H9 (cell line): ENCODE results near the gene NFS1. TPM values are rescaled to one million over a fixed set of nuclear protein-coding genes. Genes with fewer than 3 reads are reported as not detected.

Source experiments
- DNase-seq: peaks from one replicate; pipeline ENCODE4 v3.0.0-alpha.2; 2017
- H2AFZ ChIP-seq: one replicate; pipeline ENCODE4 v1.6.1; 2013; ENCODE audit warnings: mild to moderate bottlenecking, low read length, control low read depth, moderate library complexity
- H2AK5ac ChIP-seq: 2 replicates; pipeline ENCODE4 v1.6.1; 2013; ENCODE audit warnings: low read length, control low read depth, mixed read lengths; ENCODE audit not compliant: insufficient read length
- H2BK120ac ChIP-seq: one replicate; pipeline ENCODE4 v1.6.1; 2013; ENCODE audit warnings: low read depth, mild to moderate bottlenecking, low read length, control low read depth, inconsistent platforms; ENCODE audit not compliant: poor library complexity, severe bottlenecking
- H2BK12ac ChIP-seq: 2 replicates; pipeline ENCODE4 v1.6.1; 2013; ENCODE audit warnings: low read length, control low read depth, mixed read lengths, low read depth; ENCODE audit not compliant: insufficient read length
- H2BK15ac ChIP-seq: 2 replicates; pipeline ENCODE4 v1.6.1; 2013; ENCODE audit warnings: low read depth, low read length, control low read depth
- H2BK20ac ChIP-seq: one replicate; pipeline ENCODE4 v1.6.1; 2013; ENCODE audit warnings: low read depth, mild to moderate bottlenecking, low read length, control low read depth, inconsistent platforms; ENCODE audit not compliant: poor library complexity, severe bottlenecking
- H2BK5ac ChIP-seq: 2 replicates; pipeline ENCODE4 v1.6.1; 2013; ENCODE audit warnings: low read length, control low read depth, mixed read lengths; ENCODE audit not compliant: insufficient read length
- H3K14ac ChIP-seq: 2 replicates; pipeline ENCODE4 v1.6.1; 2013; ENCODE audit warnings: low read length, control low read depth; ENCODE audit not compliant: insufficient read depth
- H3K18ac ChIP-seq: 2 replicates; pipeline ENCODE4 v1.6.1; 2013; ENCODE audit warnings: low read depth, mild to moderate bottlenecking, mixed read lengths, low read length, control low read depth; ENCODE audit not compliant: insufficient read length
- H3K23ac ChIP-seq: 2 replicates; pipeline ENCODE4 v1.6.1; 2013; ENCODE audit warnings: low read length, control low read depth, mixed read lengths, low read depth; ENCODE audit not compliant: insufficient read length
- H3K23me2 ChIP-seq: 2 replicates; pipeline ENCODE4 v1.6.1; 2013; ENCODE audit warnings: low read depth, mild to moderate bottlenecking, mixed read lengths, low read length, control low read depth; ENCODE audit not compliant: insufficient read length, poor library complexity, severe bottlenecking
- H3K27ac ChIP-seq: 2 replicates; pipeline ENCODE4 v1.5.1; 2013; ENCODE audit warnings: low read length, control low read depth, mixed read lengths, low read depth; ENCODE audit not compliant: insufficient read length
- H3K27me3 ChIP-seq: 2 replicates; pipeline ENCODE4 v1.6.1; 2013; ENCODE audit warnings: low read length, control low read depth, inconsistent platforms; ENCODE audit not compliant: insufficient read depth
- H3K4ac ChIP-seq: 2 replicates; pipeline ENCODE4 v1.6.1; 2013; ENCODE audit warnings: low read depth, mild to moderate bottlenecking, control low read depth, inconsistent platforms, low read length, moderate library complexity
- H3K4me1 ChIP-seq: 2 replicates; pipeline ENCODE4 v1.6.1; 2013; ENCODE audit warnings: low read length, control low read depth, inconsistent platforms; ENCODE audit not compliant: insufficient read depth
- H3K4me2 ChIP-seq: 2 replicates; pipeline ENCODE4 v1.6.1; 2013; ENCODE audit warnings: low read length, control low read depth, mixed read lengths; ENCODE audit not compliant: insufficient read length, insufficient read depth
- H3K56ac ChIP-seq: 2 replicates; pipeline ENCODE4 v1.6.1; 2013; ENCODE audit warnings: low read depth, mild to moderate bottlenecking, mixed read lengths, low read length, control low read depth; ENCODE audit not compliant: insufficient read length
- H3K79me1 ChIP-seq: 2 replicates; pipeline ENCODE4 v1.6.1; 2013; ENCODE audit warnings: low read depth, mild to moderate bottlenecking, moderate library complexity, low read length, control low read depth, inconsistent platforms; ENCODE audit not compliant: insufficient read depth, poor library complexity, severe bottlenecking
- H3K79me2 ChIP-seq: 2 replicates; pipeline ENCODE4 v1.6.1; 2013; ENCODE audit warnings: low read length, control low read depth, inconsistent platforms; ENCODE audit not compliant: insufficient read depth
- H3K9ac ChIP-seq: 2 replicates; pipeline ENCODE4 v1.6.1; 2013; ENCODE audit warnings: low read length, control low read depth, mixed read lengths; ENCODE audit not compliant: insufficient read length; ENCODE audit errors: extremely low read depth
- H3K9me3 ChIP-seq: one replicate; pipeline ENCODE4 v1.6.1; 2013; ENCODE audit warnings: low read depth, low read length, inconsistent platforms; ENCODE audit not compliant: control insufficient read depth
- H3T11ph ChIP-seq: one replicate; pipeline ENCODE4 v1.6.1; 2013; ENCODE audit warnings: mild to moderate bottlenecking, low read length, control low read depth, inconsistent platforms
- H4K20me1 ChIP-seq: one replicate; pipeline ENCODE4 v1.6.1; 2013; ENCODE audit not compliant: control insufficient read depth, insufficient read length, insufficient read depth
- H4K5ac ChIP-seq: 2 replicates; pipeline ENCODE4 v1.6.1; 2013; ENCODE audit warnings: low read depth, mild to moderate bottlenecking, mixed read lengths, low read length, control low read depth; ENCODE audit not compliant: insufficient read length
- H4K8ac ChIP-seq: replicated peaks from 2 replicates; pipeline ENCODE4 v1.6.1; 2013; ENCODE audit warnings: low read length, control low read depth, mixed read lengths, low read depth; ENCODE audit not compliant: insufficient read length
- H4K91ac ChIP-seq: 2 replicates; pipeline ENCODE4 v1.6.1; 2013; ENCODE audit warnings: low read depth, mild to moderate bottlenecking, moderate library complexity, mixed read lengths, low read length, control low read depth; ENCODE audit not compliant: insufficient read length
- H3K27ac Mint-ChIP-seq, 3 experiments: 2 replicates in 2 of 3; 3 replicates in 1 of 3; pipeline ENCODE4 v1.8.0; 2020 to 2021; ENCODE audit warnings: mixed read lengths in 3 of 3, mild to moderate bottlenecking in 1 of 3, moderate library complexity in 1 of 3
- H3K27me3 Mint-ChIP-seq: 2 replicates; pipeline ENCODE4 v1.8.0; 2021; ENCODE audit warnings: low read depth, mild to moderate bottlenecking, moderate library complexity, mixed read lengths
- H3K36me3 Mint-ChIP-seq, 3 experiments: 2 replicates in 2 of 3; 3 replicates in 1 of 3; pipeline ENCODE4 v1.8.0; 2020 to 2021; ENCODE audit warnings: low read depth in 3 of 3, mixed read lengths in 3 of 3; ENCODE audit not compliant: insufficient read depth in 1 of 3
- H3K4me1 Mint-ChIP-seq, 2 experiments: 2 replicates each; pipeline ENCODE4 v1.8.0; 2020; ENCODE audit warnings: mixed read lengths in 2 of 2
- H3K4me3 Mint-ChIP-seq, 2 experiments: 2 replicates in 1 of 2; 3 replicates in 1 of 2; pipeline ENCODE4 v1.8.0; 2020 to 2021; ENCODE audit warnings: mild to moderate bottlenecking in 2 of 2, mixed read lengths in 2 of 2, moderate library complexity in 1 of 2
- H3K9me3 Mint-ChIP-seq, 2 experiments: 2 replicates in 1 of 2; 3 replicates in 1 of 2; pipeline ENCODE4 v1.8.0; 2020; ENCODE audit warnings: mild to moderate bottlenecking in 2 of 2, mixed read lengths in 2 of 2, moderate library complexity in 1 of 2
- CTCF ChIP-seq: fragments of 200-600 bp; sonication (generic); conservative IDR thresholded peaks from 3 replicates; pipeline ENCODE4 v1.8.0; 2021; ENCODE audit warnings: antibody characterized with exemption, mild to moderate bottlenecking
- WGBS: extraction: QIAGEN DNeasy Blood & Tissue Kit; methylation state at CpG from one replicate; pipeline ENCODE4 v1.1.7; 2013; ENCODE audit warnings: missing lambda C conversion rate, low lambda C conversion rate, mixed read lengths; ENCODE audit not compliant: insufficient read length; ENCODE audit errors: extremely low coverage; 5-methylcytosine and 5-hydroxymethylcytosine counted together
- total RNA-seq: library from RNA; stranded (reverse); gene quantifications from 2 replicates; pipeline ENCODE4 v1.2.1, GENCODE V29; 2021

Gene NFS1
- total RNA-seq, 1 experiment from 2014 or later, result 26.6 TPM

- Histone ChIP-seq H3K79me1 (peaks cover 5% of the 10 kb centered on the region), H3K18ac (no peak overlapping the region), H2BK120ac (no peak overlapping the region), H4K5ac (no peak overlapping the region), H4K8ac (no peak overlapping the region), H3K4me2 (no peak overlapping the region), H2BK12ac (no peak overlapping the region), H3K14ac (no peak overlapping the region), H3K4me1 (no peaks in the 10 kb centered on the region), H3K9me3 (no peaks in the 10 kb centered on the region), H3K27me3 (no peaks in the 10 kb centered on the region), H2AFZ (no peak overlapping the region), H3T11ph (no peak overlapping the region), H3K4ac (no peak overlapping the region), H3K9ac (no peak overlapping the region), H2BK15ac (no peak overlapping the region), H3K79me2 (peaks cover 64% of the 10 kb centered on the region), H3K23ac (no peak overlapping the region), H3K23me2 (no peaks in the 10 kb centered on the region), H3K27ac (no peak overlapping the region), H4K91ac (no peak overlapping the region), H4K20me1 (peaks cover 4% of the 10 kb centered on the region), H3K56ac (no peak overlapping the region), H2BK5ac (no peak overlapping the region), H2AK5ac (no peak overlapping the region), H2BK20ac (no peak overlapping the region)
- TF ChIP-seq CTCF, result no peak
- Mint-ChIP-seq H3K27me3 (no peaks in the 10 kb centered on the region), H3K4me1 (peaks cover 11 to 12% of the 10 kb centered on the region in 2 experiments), H3K36me3 (peaks cover 2 to 24% (median 18%) of the 10 kb centered on the region in 3 experiments; a peak in 5 of 7 replicates), H3K4me3 (no peak overlapping the region), H3K27ac (no peak overlapping the region), H3K9me3 (no peaks in the 10 kb centered on the region)
- DNase-seq, result no peak
- WGBS, result no CpG with 5 or more reads among the region's 9 CpGs
Observed at GRCh38 chr20:35654415-35654814, 44.7 kb downstream of the NFS1 start.
